Neural crest cell (in vitro differentiated cells): ENCODE results near the gene OR4Q2. TPM values are rescaled to one million over a fixed set of nuclear protein-coding genes. Genes with fewer than 3 reads are reported as not detected.
"Not testable (repeated sequence)": the region's sequence is repeated elsewhere in the genome, so short reads cannot be mapped to it uniquely, and the experiment has no call there.

ENCODE experiments used
- DNase-seq: peaks from one replicate; pipeline ENCODE4 v3.0.0; 2021; ENCODE audit warnings: low read depth, mixed read lengths, low spot score
- H3K27ac Mint-ChIP-seq: one replicate; pipeline ENCODE4 v1.8.0; 2021; ENCODE audit warnings: mild to moderate bottlenecking, mixed read lengths; ENCODE audit not compliant: unreplicated experiment
- H3K27me3 Mint-ChIP-seq: 2 replicates; pipeline ENCODE4 v1.8.0; 2021; ENCODE audit warnings: low read depth, mild to moderate bottlenecking, mixed read lengths
- H3K36me3 Mint-ChIP-seq: 2 replicates; pipeline ENCODE4 v1.8.0; 2021; ENCODE audit warnings: low read depth, mild to moderate bottlenecking, mixed read lengths
- H3K4me1 Mint-ChIP-seq: 2 replicates; pipeline ENCODE4 v1.8.0; 2021; ENCODE audit warnings: mixed read lengths
- H3K4me3 Mint-ChIP-seq: one replicate; pipeline ENCODE4 v1.8.0; 2021; ENCODE audit warnings: mild to moderate bottlenecking, mixed read lengths
- H3K9me3 Mint-ChIP-seq: 2 replicates; pipeline ENCODE4 v1.8.0; 2021; ENCODE audit warnings: mixed read lengths
- CTCF ChIP-seq: fragments of 200-600 bp; sonication (generic); conservative IDR thresholded peaks from 2 replicates; pipeline ENCODE4 v1.5.0; 2021; ENCODE audit warnings: antibody characterized with exemption, mild to moderate bottlenecking
- long read RNA-seq: library from polyadenylated mRNA; unstranded; transcript quantifications from one replicate; pipeline ENCODE4 v2.0.0, GENCODE V29; 2020
- total RNA-seq: library from RNA; stranded (reverse); gene quantifications from 2 replicates; pipeline ENCODE4 v1.2.1, GENCODE V29; 2021

The OR4Q2 gene
- total RNA-seq: not detected in 2 replicates
- long read RNA-seq: 0 reads

- Mint-ChIP-seq H3K36me3 (no peaks in the 10 kb centered on the region), H3K27me3 (no peaks in the 10 kb centered on the region), H3K27ac (no peak within 1 kb of the TSS), H3K4me3 (no peak within 1 kb of the TSS), H3K9me3 (peaks cover 21% of the 10 kb centered on the region), H3K4me1 (no peaks in the 10 kb centered on the region)
- no peak for DNase-seq
- no peak for TF ChIP-seq CTCF
Measured at GRCh38 chr14:20001863-20002262, at the start of gene OR4Q2. Gene OR4Q2, plus strand, starts transcription at chr14:20002163.

DNA sequence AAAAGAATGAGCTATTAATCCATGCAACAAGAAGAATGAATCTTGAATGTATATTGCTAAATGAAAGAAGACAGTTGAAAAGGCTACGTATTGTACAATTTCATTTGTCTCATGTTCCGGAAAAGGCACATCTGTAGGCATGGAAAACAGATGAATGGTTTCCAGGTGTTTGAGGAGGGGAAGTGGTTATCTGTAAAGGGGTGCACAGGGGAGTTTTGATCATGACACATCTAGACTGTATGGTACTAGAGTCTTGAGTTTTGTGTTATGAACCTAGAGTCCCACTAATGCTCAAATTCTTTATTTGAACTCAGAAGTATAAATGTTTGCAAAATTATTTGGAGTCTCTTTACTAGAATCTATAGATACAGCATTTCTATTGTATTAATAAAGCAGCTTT is 32.2 kb upstream of the OR4Q2 start:
- H3K36me3 Mint-ChIP-seq, H3K4me3 Mint-ChIP-seq, DNase-seq, H3K4me1 Mint-ChIP-seq, H3K27me3 Mint-ChIP-seq, H3K27ac Mint-ChIP-seq: not testable (repeated sequence)
- H3K9me3 Mint-ChIP-seq: peaks cover 17% of the 10 kb centered on the region

DNA sequence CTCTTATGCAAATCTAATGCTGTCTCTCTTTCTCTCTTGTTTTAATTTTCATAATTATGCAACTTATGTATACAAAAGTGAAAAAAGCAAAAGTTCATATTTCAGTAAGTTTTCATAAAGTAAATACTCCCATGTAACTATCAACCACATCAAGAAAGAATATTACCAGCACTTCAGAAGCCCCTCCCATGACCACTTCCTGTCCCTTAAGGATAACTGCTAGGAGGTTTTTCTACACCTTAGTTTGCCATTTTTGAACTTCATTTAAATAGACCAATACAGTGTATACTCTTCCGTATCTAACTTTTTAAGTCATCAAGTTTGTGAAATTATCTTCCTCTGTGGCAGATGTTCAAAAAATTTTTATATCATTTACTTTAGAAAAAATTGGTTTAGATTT is 27.1 kb upstream of the OR4Q2 start:
- Mint-ChIP-seq H3K4me3 (no peak overlapping the region), H3K9me3 (peaks cover 21% of the 10 kb centered on the region), H3K27ac (no peak overlapping the region)

DNA sequence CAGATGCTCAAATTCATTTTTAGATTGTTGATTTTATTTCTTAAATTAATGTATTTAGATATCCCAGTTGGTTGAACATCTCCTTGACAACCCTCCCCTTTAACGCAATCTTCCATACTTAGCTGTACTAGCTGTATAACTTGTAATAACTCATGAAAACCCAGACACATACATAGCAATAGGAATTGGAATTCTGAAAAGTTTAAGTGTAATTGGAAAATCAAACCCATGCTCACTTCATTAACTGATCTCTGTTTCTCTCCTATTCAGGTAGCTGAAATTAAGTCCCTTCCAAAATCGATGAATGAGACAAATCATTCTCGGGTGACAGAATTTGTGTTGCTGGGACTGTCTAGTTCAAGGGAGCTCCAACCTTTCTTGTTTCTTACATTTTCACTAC is 26.7 kb upstream of the OR4Q2 start, which contains the start of gene OR4K15:
TSS of gene OR4K15 (plus strand) at position 301 of the 400 bp plus-strand sequence. CDS start at position 301, 0 bp downstream.
- Mint-ChIP-seq H3K36me3 (peaks cover 8% of the 10 kb centered on the region), H3K4me1 (no peaks in the 10 kb centered on the region), H3K9me3 (peaks cover 23% of the 10 kb centered on the region), H3K27ac (no peak within 1 kb of the TSS), H3K27me3 (no peaks in the 10 kb centered on the region), H3K4me3 (no peak within 1 kb of the TSS)
- no peak for TF ChIP-seq CTCF
- no peak for DNase-seq

More for the DNA sequence above, 27.1 kb upstream of the OR4Q2 start:
- peaks cover 6% of the 10 kb centered on the region for H3K36me3 Mint-ChIP-seq
- no peaks in the 10 kb centered on the region for H3K27me3 Mint-ChIP-seq
- DNase-seq: no peak
- no peak for TF ChIP-seq CTCF
- no peaks in the 10 kb centered on the region for H3K4me1 Mint-ChIP-seq

GRCh38 chr14:19993438-19993837 is 8.5 kb upstream of the OR4Q2 start:
- no peak for DNase-seq
- H3K27ac Mint-ChIP-seq: no peak overlapping the region
- no peaks in the 10 kb centered on the region for H3K36me3 Mint-ChIP-seq
- no peak overlapping the region for H3K4me3 Mint-ChIP-seq
- no peaks in the 10 kb centered on the region for H3K27me3 Mint-ChIP-seq
- no peaks in the 10 kb centered on the region for H3K4me1 Mint-ChIP-seq
- no peak for TF ChIP-seq CTCF
- H3K9me3 Mint-ChIP-seq: peaks cover 34% of the 10 kb centered on the region

DNA sequence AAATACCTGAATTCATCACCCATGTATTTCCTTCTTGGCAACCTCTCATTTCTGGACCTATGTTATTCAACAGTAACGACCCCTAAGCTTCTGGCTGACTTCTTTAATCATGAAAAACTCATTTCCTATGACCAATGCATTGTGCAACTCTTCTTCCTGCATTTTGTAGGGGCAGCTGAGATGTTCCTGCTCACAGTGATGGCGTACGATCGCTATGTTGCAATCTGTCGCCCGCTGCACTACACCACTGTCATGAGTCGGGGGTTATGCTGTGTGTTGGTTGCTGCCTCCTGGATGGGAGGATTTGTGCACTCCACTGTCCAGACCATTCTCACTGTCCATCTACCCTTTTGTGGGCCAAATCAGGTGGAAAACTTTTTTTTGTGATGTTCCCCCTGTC is 356 bp downstream of the OR4Q2 start:
- Mint-ChIP-seq H3K4me1 (no peaks in the 10 kb centered on the region), H3K27ac (no peak overlapping the region), H3K27me3 (no peaks in the 10 kb centered on the region), H3K9me3 (peaks cover 21% of the 10 kb centered on the region), H3K36me3 (no peaks in the 10 kb centered on the region), H3K4me3 (no peak overlapping the region)
- TF ChIP-seq CTCF: no peak
- no peak for DNase-seq
